SW480 (cell line): ENCODE results near the gene COX6B2.

Source experiments
- DNase-seq: peaks from one replicate; pipeline ENCODE4 v3.0.0-alpha.2; 2016; ENCODE audit warnings: low spot score

The COX6B2 gene

GRCh38 chr19:55383279-55384130 lies 29.0 kb upstream of the COX6B2 start:
- DNase-seq = peak; percentile 88

- DNase-seq = no peak
Measured at GRCh38 chr19:55382522-55383054, 28.1 kb upstream of the COX6B2 start.

GRCh38 chr19:55382013-55382412 lies 27.5 kb upstream of the COX6B2 start:
- DNase-seq = no peak

GRCh38 chr19:55379174-55379573 lies 24.7 kb upstream of the COX6B2 start:
- DNase-seq = no peak

GRCh38 chr19:55377356-55378131 lies 23.0 kb upstream of the COX6B2 start:
- DNase-seq = no peak

GRCh38 chr19:55376241-55376933 lies 21.9 kb upstream of the COX6B2 start, which contains the start of gene TMEM190:
TSS of gene TMEM190 (plus strand) at chr19:55376826. CDS start at chr19:55376854, 28 bp downstream.
- DNase-seq = peak; percentile 69

- DNase-seq = peak; percentile 57
Measured at GRCh38 chr19:55373993-55374757, 19.7 kb upstream of the COX6B2 start.

- no peak for DNase-seq
Measured at GRCh38 chr19:55373306-55373992, 18.9 kb upstream of the COX6B2 start.

GRCh38 chr19:55372316-55373081 lies 18.0 kb upstream of the COX6B2 start:
- peak; percentile 54 for DNase-seq

- DNase-seq = no peak
Measured at GRCh38 chr19:55370305-55370988, 15.9 kb upstream of the COX6B2 start, which contains the start of gene IL11. TSS of gene IL11 (minus strand) at chr19:55370463. CDS start at chr19:55370310, 153 bp downstream.

GRCh38 chr19:55369653-55370304 lies 15.3 kb upstream of the COX6B2 start:
- DNase-seq = peak; percentile 87

GRCh38 chr19:55368701-55369563 lies 14.4 kb upstream of the COX6B2 start:
- DNase-seq = peak; percentile 75

GRCh38 chr19:55368106-55368505 lies 13.6 kb upstream of the COX6B2 start:
- no peak for DNase-seq

GRCh38 chr19:55366790-55367189 lies 12.3 kb upstream of the COX6B2 start:
- DNase-seq = no peak

- DNase-seq = no peak
Measured at GRCh38 chr19:55365964-55366363, 11.4 kb upstream of the COX6B2 start.

GRCh38 chr19:55365245-55365644 lies 10.7 kb upstream of the COX6B2 start:
- DNase-seq = no peak

- no peak for DNase-seq
Measured at GRCh38 chr19:55362990-55363716, 8.6 kb upstream of the COX6B2 start, which contains the start of gene GARIN5B. TSS of gene GARIN5B (minus strand) at chr19:55363260. CDS start at chr19:55363066, 194 bp downstream.
